Activated naive CD4-positive, alpha-beta T cell treated with anti-CD3 and anti-CD28 coated beads, Interleukin-2, amount 50 U/mL, for 24 hours (primary cell): ENCODE results near the gene STX16.
A peak's percentile ranks its signal among the peaks of the same experiment; 100 is the strongest.

Experiments used
- H3K27ac Mint-ChIP-seq: one replicate; pipeline ENCODE4 v1.8.0; 2021; ENCODE audit warnings: mild to moderate bottlenecking, mixed read lengths
- H3K27me3 Mint-ChIP-seq: one replicate; pipeline ENCODE4 v1.8.0; 2021; ENCODE audit warnings: mixed read lengths
- H3K36me3 Mint-ChIP-seq: one replicate; pipeline ENCODE4 v1.8.0; 2021; ENCODE audit warnings: mixed read lengths
- H3K4me1 Mint-ChIP-seq: one replicate; pipeline ENCODE4 v1.8.0; 2021; ENCODE audit warnings: mixed read lengths
- H3K4me3 Mint-ChIP-seq: one replicate; pipeline ENCODE4 v1.8.0; 2021; ENCODE audit warnings: mild to moderate bottlenecking, mixed read lengths
- H3K9me3 Mint-ChIP-seq: one replicate; pipeline ENCODE4 v1.8.0; 2021; ENCODE audit warnings: mixed read lengths

STX16 gene

DNA sequence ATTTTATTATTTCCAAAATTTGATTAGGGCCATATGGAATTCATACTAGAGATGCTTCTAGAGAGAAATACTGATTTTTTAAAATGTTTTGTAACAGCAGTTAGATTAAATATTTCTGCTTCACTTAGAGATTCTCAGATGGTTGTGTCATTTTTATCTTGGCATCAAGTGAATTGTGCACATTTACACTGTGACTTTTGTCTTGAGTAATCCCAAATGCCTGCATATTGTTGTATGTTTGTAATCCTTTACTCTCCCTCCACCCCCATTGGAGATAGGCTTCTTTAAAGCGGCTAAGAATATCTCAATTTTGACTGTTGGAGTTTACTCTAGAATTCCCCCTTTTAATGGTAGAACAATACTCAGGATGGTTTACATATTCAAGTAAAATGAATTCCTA, 19.0 kb downstream of the STX16 start:
- Mint-ChIP-seq H3K27me3 (no peaks in the 10 kb centered on the region), H3K9me3 (no peaks in the 10 kb centered on the region), H3K4me3 (no peak overlapping the region), H3K4me1 (peaks cover 29% of the 10 kb centered on the region), H3K36me3 (peaks cover 7% of the 10 kb centered on the region), H3K27ac (peak overlapping the region; percentile 36)

DNA sequence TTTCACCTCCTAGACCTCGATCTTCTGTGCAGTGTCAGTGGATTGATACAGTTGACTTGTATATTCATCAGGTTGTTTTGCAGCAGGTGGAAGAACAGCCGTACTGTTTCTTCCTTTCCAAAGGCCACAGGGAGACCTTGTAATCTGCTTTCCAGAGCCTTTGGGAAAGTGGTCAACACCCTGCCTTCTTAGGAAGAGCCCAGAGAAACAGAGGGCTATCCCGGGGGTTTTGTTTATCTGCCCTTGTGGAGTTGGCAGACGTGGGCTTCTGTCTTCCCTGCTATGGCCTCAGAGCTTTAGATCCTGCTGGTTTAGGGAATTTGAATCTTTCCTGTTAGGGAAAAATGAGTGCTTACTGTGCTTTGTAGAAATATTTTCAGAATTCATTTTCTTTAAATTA, 19.6 kb downstream of the STX16 start:
- Mint-ChIP-seq H3K36me3 (peaks cover 7% of the 10 kb centered on the region), H3K27me3 (no peaks in the 10 kb centered on the region), H3K4me3 (no peak overlapping the region)

DNA sequence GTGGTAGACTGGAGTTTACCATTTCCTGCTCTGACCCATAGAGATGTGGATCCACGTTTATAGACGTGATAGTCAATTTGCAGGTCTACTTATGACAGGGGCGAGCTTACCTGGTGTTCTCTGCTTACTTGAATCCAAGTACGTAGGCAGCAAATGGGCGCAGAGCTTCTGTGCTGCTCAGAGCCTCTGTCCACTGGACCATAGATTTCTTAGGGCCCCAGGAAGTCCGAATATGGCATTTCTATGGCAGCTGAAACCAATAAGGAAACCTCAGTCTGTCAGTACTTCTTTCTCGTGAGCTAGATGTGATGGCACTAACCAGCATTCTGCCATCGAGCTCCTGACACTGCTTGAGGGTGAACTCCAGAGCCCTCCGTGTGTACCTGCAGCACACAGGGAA, 22.0 kb downstream of the STX16 start:
- H3K27ac Mint-ChIP-seq: no peak overlapping the region
- peaks cover 5% of the 10 kb centered on the region for H3K4me1 Mint-ChIP-seq
- H3K27me3 Mint-ChIP-seq: no peaks in the 10 kb centered on the region
- H3K9me3 Mint-ChIP-seq: no peaks in the 10 kb centered on the region
- H3K4me3 Mint-ChIP-seq: no peak overlapping the region
- H3K36me3 Mint-ChIP-seq: peaks cover 6% of the 10 kb centered on the region

More for the DNA sequence above, 19.6 kb downstream of the STX16 start:
- Mint-ChIP-seq H3K9me3 (no peaks in the 10 kb centered on the region), H3K27ac (no peak overlapping the region), H3K4me1 (peaks cover 23% of the 10 kb centered on the region)

DNA sequence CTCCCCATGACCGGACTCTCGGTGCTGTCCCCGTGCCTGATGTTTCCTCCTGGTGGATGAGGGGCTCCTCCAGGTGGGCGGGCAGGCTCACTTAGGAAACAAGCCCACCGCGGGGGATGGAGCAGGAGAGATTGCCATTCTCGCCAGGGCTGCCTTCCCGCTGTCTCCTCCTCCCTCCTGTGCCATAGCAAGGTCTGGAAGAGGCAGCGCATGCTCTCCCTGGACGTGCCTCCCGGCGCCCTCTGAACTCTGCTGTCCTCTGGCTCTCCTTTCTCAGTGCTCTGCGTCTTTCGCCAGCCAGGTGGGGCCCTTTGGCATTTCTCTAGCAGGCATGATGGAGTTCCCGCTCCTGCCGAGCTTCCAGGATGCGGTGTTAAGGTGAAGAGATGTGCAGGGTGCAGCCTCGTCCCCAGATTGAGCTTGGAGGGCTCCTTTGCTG, 24.1 kb downstream of the STX16 start:
- H3K27ac Mint-ChIP-seq: no peak overlapping the region
- H3K27me3 Mint-ChIP-seq: no peaks in the 10 kb centered on the region
- no peaks in the 10 kb centered on the region for H3K9me3 Mint-ChIP-seq
- no peak overlapping the region for H3K4me3 Mint-ChIP-seq
- H3K36me3 Mint-ChIP-seq: peaks cover 8% of the 10 kb centered on the region
- peaks cover 3% of the 10 kb centered on the region for H3K4me1 Mint-ChIP-seq

DNA sequence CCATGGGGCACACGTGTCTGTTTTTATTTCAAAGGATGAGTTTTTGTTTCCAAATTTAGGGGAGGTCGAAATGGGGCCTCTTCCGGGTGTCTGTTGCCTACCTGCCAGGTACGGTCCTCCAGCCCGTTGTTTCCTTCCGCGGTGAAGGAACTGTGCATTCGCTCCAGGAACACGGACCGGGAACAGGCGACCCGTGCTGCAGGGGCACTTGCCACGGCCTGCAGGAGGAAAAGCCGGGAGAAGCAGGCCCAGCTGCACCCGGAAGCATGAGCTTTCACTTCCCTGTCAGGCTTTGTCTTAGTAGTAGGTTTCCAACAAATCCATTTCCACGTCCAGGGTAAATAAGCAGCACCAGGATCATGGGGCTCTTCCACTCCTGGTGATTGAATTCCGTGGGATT, 24.6 kb downstream of the STX16 start:
- Mint-ChIP-seq H3K4me3 (no peak overlapping the region), H3K36me3 (peaks cover 7% of the 10 kb centered on the region), H3K9me3 (no peaks in the 10 kb centered on the region), H3K27me3 (no peaks in the 10 kb centered on the region), H3K27ac (no peak overlapping the region), H3K4me1 (no peaks in the 10 kb centered on the region)

DNA sequence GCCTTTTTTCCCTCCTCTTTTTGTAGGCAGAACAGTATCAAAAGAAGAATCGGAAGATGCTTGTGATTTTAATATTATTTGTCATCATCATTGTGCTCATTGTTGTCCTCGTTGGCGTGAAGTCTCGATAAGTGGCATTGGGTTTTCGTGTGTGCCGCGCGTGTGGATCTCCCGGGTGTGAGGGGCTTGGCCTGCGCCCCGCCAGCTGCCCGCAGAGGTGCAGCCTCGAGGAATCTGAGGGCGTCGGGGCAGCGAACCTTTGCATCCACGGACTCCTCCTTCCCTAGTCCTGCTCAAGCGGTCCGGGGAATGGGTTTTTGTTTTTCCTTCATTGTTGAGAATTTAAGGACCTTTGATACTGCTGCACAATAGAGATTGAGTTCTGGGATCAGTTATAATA, 25.1 kb downstream of the STX16 start:
- Mint-ChIP-seq H3K27me3 (no peaks in the 10 kb centered on the region), H3K36me3 (peaks cover 8% of the 10 kb centered on the region), H3K4me3 (no peak overlapping the region), H3K9me3 (no peaks in the 10 kb centered on the region), H3K4me1 (no peaks in the 10 kb centered on the region), H3K27ac (no peak overlapping the region)

DNA sequence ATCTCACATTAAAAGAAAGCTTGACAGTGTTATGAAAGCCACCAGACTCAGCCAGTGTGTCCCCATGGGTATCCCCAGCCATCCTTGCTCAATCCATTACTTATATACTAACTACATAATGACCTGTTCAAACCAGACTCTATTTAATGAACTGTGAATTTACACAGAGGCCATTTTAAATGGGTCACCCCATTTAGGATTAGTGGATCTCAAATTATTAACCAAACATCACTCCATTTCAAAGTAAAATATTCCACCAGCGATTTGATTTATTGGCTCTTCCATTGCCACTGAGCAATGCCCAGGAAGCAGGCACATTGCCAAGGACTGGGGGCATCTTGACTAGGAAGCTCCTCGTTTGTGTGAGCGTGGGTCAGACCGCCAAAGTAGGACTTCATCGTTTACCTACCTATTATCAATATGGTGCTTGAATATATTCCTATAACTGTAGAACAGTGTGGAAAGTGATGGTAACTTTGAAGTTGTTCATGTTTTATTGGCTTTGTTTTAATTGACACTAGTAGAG, 26.1 kb downstream of the STX16 start:
- Mint-ChIP-seq H3K27ac (no peak overlapping the region), H3K36me3 (peaks cover 8% of the 10 kb centered on the region), H3K27me3 (no peaks in the 10 kb centered on the region), H3K4me1 (no peaks in the 10 kb centered on the region), H3K9me3 (no peaks in the 10 kb centered on the region), H3K4me3 (no peak overlapping the region)

DNA sequence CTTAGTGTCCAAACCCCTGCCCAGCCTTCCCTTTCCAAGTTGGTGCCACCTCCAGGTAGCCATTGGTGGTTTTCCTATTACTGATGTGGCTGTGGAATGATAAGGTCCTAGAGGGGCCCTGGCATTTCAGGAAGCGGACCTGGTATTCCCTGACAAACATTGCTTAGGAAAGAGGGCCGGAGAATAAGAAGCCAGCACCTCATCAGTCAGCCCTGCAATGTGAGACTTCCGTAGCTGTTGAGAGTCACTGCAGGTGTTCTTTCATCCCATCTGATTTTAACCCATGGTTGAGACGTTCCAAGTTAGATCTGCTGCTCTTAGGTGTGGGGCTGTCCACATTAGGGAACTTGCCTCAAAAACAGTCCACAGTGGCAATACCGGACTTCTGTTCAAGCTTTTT, 26.7 kb downstream of the STX16 start:
- Mint-ChIP-seq H3K27ac (no peak overlapping the region), H3K4me3 (no peak overlapping the region), H3K9me3 (no peaks in the 10 kb centered on the region), H3K4me1 (no peaks in the 10 kb centered on the region), H3K27me3 (no peaks in the 10 kb centered on the region), H3K36me3 (peaks cover 8% of the 10 kb centered on the region)

DNA sequence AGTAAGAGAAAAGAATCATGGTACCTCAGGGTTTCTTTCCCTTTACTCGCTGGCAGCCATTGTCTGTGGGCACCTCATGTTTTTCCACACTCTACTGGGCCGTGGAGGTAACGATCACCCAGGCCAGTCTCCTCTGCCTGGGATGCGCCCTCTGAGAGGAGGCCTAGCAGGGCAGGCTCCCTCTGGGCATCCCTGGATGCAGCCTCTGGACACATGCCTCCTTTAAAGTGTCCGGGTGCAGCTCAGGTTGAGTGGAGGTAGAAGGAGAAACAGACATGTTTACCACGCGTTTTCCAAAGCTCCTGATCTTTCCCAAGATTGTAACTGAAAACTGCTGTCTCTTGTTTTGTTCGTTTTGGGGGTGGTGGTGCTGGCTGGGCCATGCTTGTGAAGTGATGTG, 27.7 kb downstream of the STX16 start:
- Mint-ChIP-seq H3K27ac (no peak overlapping the region), H3K4me1 (no peaks in the 10 kb centered on the region), H3K9me3 (no peaks in the 10 kb centered on the region), H3K36me3 (peaks cover 8% of the 10 kb centered on the region), H3K27me3 (no peaks in the 10 kb centered on the region), H3K4me3 (no peak overlapping the region)

DNA sequence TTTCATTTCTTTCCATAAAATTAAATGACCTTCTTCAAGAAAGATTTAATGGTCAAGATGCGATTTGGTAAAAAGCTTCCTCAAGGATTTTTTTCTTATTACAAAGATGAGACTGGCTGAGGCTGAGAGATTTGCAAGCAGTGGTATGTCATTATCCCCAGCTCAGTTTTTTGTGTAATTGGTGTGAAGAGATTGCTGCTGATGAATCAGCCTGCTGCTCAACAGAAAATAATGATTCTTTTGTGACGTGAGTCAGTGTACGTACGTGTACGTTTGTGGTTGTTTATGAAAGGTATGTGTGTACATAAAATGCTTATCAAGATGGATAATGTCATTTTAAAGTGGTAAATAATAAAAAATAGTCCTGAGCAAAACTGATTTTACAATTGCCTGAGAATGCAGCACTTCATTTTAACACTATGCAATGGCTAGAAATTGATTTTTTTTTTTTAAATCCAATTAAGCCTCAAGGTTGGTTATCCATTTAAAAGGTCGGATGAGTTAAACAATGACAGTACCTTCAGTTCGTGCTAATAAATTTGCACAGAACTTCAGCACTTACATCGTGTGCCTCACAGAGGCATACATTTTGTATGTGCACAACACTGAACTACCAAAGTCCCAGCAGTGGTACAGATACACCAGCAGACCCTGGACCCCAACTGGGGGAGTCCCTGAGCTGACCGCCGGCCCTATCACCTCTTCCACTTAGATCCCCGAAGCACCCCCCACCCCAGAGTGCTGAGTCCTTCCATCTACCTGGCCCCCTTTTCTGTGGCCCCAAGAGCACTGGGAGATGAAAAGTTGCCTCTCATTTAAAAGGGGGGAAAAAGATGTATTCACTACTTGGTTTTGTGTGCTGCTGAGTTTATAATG, 31.8 kb downstream of the STX16 start:
- no peak overlapping the region for H3K27ac Mint-ChIP-seq
- H3K4me1 Mint-ChIP-seq: no peaks in the 10 kb centered on the region
- peaks cover 8% of the 10 kb centered on the region for H3K36me3 Mint-ChIP-seq
- no peaks in the 10 kb centered on the region for H3K9me3 Mint-ChIP-seq
- no peaks in the 10 kb centered on the region for H3K27me3 Mint-ChIP-seq
- no peak overlapping the region for H3K4me3 Mint-ChIP-seq

DNA sequence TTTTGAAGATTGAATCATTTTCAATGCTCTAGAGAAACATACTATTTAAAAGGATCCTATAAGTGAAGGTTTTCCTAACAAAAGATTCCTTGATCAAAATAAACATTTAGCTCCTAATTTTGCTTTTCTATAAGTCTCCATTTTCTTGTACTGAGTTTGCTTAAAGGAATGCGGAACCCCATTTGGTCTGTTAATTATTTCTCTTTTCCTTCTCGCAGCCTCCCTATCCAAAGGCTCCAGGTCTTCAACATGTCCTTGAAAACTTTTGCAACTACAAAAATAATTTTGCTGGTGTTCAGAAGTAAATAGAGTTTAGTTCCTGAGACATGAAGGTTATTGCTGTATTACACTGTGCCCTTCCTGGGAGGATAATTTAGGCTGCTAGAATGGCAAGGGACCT, 33.2 kb downstream of the STX16 start:
- Mint-ChIP-seq H3K9me3 (no peaks in the 10 kb centered on the region), H3K27me3 (no peaks in the 10 kb centered on the region), H3K4me3 (no peak overlapping the region), H3K36me3 (peaks cover 8% of the 10 kb centered on the region), H3K27ac (no peak overlapping the region), H3K4me1 (no peaks in the 10 kb centered on the region)

DNA sequence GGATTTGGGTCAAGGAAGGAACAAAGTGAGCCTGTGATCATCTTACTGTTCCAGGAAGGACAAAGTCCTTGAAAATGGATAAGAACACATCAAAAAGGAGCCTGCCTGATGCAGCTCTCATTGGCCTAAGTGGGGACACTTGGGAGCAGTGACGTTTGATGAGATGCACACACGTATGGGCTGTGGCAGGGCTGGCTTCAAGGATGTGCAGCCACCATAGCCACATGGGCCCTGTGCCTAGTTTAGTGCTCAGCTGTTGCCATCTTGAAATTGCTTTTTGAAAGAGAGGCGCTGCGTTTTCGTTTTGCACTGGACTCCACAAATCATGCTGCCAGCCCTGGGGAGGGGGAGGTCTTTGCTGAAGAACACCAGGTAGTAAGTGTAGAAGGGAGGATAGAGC, 34.9 kb downstream of the STX16 start:
- no peak overlapping the region for H3K4me3 Mint-ChIP-seq
- H3K4me1 Mint-ChIP-seq: no peaks in the 10 kb centered on the region
- H3K36me3 Mint-ChIP-seq: peaks cover 3% of the 10 kb centered on the region
- H3K27me3 Mint-ChIP-seq: no peaks in the 10 kb centered on the region
- no peaks in the 10 kb centered on the region for H3K9me3 Mint-ChIP-seq
- no peak overlapping the region for H3K27ac Mint-ChIP-seq

DNA sequence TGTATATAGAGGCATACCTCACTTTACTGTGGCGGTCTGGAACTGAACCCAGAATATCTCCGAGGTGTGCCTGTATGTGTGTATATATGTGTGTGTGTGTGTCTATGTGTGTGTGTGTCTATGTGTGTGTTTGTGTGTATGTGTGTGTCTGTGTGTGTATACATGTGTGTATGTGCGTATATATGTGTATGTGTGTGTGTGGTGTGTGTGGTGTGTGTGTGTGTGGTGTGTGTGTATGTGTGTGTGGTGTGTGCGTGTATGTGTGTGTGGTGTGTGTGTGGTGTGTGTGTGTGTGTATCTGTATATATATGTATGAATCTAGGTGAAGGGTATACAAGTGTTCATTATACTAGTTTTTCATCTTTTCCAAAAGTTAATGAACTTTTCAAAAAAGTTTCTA, 37.3 kb downstream of the STX16 start:
- Mint-ChIP-seq H3K27ac (no peak overlapping the region), H3K4me3 (no peak overlapping the region), H3K9me3 (no peaks in the 10 kb centered on the region), H3K4me1 (peaks cover 1% of the 10 kb centered on the region), H3K27me3 (no peaks in the 10 kb centered on the region), H3K36me3 (peaks cover 3% of the 10 kb centered on the region)

DNA sequence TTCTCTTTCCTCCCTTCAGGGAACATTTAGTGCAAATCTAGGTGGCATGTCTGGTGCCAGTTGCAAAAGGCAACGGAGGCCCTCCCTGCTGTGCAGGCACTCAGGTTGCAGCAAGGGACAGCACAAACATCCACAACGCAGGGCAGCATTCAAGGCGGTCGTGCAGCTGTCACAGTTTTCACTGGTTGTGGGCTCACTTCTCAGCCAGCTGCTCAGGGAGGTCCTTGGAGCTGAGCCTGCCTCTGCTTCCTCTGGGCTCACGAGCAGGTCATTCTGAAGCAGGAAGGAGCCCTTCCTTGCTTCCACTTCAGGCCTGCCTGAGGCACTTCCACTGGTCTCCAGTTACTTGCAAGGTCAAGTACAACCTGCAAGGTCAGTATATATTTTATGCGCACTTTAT, 37.8 kb downstream of the STX16 start:
- no peaks in the 10 kb centered on the region for H3K27me3 Mint-ChIP-seq
- H3K4me1 Mint-ChIP-seq: peaks cover 5% of the 10 kb centered on the region
- no peak overlapping the region for H3K27ac Mint-ChIP-seq

DNA sequence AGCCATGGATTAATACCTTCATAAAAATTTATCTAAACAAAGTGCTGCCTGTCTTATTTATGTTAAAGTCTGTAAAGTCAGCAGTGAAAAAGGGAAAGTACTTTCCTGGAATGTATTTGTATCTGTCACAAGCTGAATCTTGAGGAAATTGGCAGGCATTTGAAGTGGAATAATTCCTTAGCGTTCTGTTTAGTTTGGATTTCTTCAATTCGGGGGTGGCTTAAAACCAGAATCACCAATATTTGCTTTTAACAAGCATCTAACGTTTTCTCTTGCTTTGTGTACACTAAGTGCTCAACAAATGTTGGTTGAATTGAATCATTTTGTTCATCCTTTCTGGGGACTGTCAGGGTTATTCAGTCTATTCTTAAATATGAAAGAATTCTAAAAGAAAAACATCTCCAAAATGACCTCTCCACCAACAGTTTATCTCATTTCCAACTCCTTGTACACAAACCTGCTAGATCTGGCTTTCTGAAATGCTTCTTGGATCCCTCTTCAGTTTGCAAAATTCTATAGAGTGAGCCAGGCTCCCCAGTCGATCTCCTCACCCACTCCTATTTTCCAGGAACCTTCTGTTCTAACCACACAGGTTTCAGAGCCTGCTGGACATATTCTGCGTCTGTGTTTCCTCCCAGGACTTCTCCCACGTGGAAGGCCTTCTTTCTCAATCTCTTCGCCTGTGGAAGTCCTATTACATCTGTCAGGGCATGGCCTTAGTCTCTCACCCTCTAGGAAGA, 39.5 kb downstream of the STX16 start:
- peak overlapping the region; percentile 82 for H3K27ac Mint-ChIP-seq
- no peaks in the 10 kb centered on the region for H3K27me3 Mint-ChIP-seq
- no peaks in the 10 kb centered on the region for H3K9me3 Mint-ChIP-seq
- H3K4me1 Mint-ChIP-seq: peaks cover 9% of the 10 kb centered on the region
- no peak overlapping the region for H3K4me3 Mint-ChIP-seq
- H3K36me3 Mint-ChIP-seq: peaks cover under 1% of the 10 kb centered on the region

More for the DNA sequence above, 37.8 kb downstream of the STX16 start:
- Mint-ChIP-seq H3K9me3 (no peaks in the 10 kb centered on the region), H3K36me3 (peaks cover 3% of the 10 kb centered on the region), H3K4me3 (no peak overlapping the region)
